DOHH2 (cell line): ENCODE measurements around the gene GTF2A1L.

ENCODE experiments used
- H3F3A ChIP-seq: fragments of 200-600 bp; sonication (generic), shearing (Covaris generic); 2 replicates; pipeline ENCODE4 v1.6.0; 2016; ENCODE audit warnings: antibody characterized with exemption, mild to moderate bottlenecking; ENCODE audit not compliant: control insufficient read depth, insufficient read depth
- H3K27ac ChIP-seq: fragments of 200-600 bp; sonication (generic); 2 replicates; pipeline ENCODE4 v1.5.1; 2014; ENCODE audit warnings: low read depth, mild to moderate bottlenecking, low read length, moderate library complexity
- H3K27me3 ChIP-seq: fragments of 200-600 bp; sonication (generic); 2 replicates; pipeline ENCODE4 v1.6.1; 2014; ENCODE audit warnings: mild to moderate bottlenecking, low read length, mixed read lengths; ENCODE audit not compliant: control insufficient read depth
- H3K36me3 ChIP-seq: fragments of 200-600 bp; sonication (generic); 2 replicates; pipeline ENCODE4 v1.6.1; 2014; ENCODE audit warnings: mild to moderate bottlenecking, low read length, moderate library complexity, mixed read lengths; ENCODE audit not compliant: control insufficient read depth
- H3K4me1 ChIP-seq: fragments of 200-600 bp; sonication (generic); 2 replicates; pipeline ENCODE4 v1.6.1; 2014; ENCODE audit warnings: mild to moderate bottlenecking, low read length, mixed read lengths; ENCODE audit not compliant: control insufficient read depth
- H3K4me2 ChIP-seq: fragments of 200-600 bp; sonication (generic); 2 replicates; pipeline ENCODE4 v1.6.0; 2014; ENCODE audit warnings: mild to moderate bottlenecking, low read length, moderate library complexity
- H3K4me3 ChIP-seq: fragments of 200-600 bp; sonication (generic); 2 replicates; pipeline ENCODE4 v1.5.1; 2014; ENCODE audit warnings: mild to moderate bottlenecking, low read length, mixed read lengths
- H3K79me2 ChIP-seq: fragments of 200-600 bp; sonication (generic); 2 replicates; pipeline ENCODE4 v1.6.1; 2014; ENCODE audit warnings: mild to moderate bottlenecking, low read length, mixed read lengths; ENCODE audit not compliant: control insufficient read depth
- H3K9me2 ChIP-seq: fragments of 200-600 bp; sonication (generic); replicated peaks from 2 replicates; pipeline ENCODE4 v1.6.1; 2014; ENCODE audit warnings: mild to moderate bottlenecking, low read length, mixed read lengths; ENCODE audit not compliant: control insufficient read depth
- H3K9me3 ChIP-seq: fragments of 200-600 bp; sonication (generic); 2 replicates; pipeline ENCODE4 v1.6.1; 2014; ENCODE audit warnings: antibody characterized with exemption, low read length, mixed read lengths; ENCODE audit not compliant: control insufficient read depth, insufficient read depth
- H4K20me1 ChIP-seq: fragments of 200-600 bp; sonication (generic); 2 replicates; pipeline ENCODE4 v1.6.0; 2014; ENCODE audit warnings: low read depth, mild to moderate bottlenecking, antibody characterized with exemption, low read length, moderate library complexity; ENCODE audit not compliant: control insufficient read depth, insufficient read depth
- EZH2phosphoT487 ChIP-seq: fragments of 200-600 bp; sonication (generic); IDR thresholded peaks from 2 replicates; pipeline ENCODE4 v1.6.1; 2017; ENCODE audit warnings: borderline replicate concordance, mild to moderate bottlenecking, antibody characterized with exemption, low read length, moderate library complexity, mixed read lengths
- TF ChIP-seq, protein P1 (sequence below): fragments of 200-600 bp; sonication (generic); IDR thresholded peaks from one replicate; pipeline ENCODE4 v1.5.1; 2014; ENCODE audit warnings: antibody characterized with exemption, mild to moderate bottlenecking, low read depth, low read length; ENCODE audit not compliant: poor library complexity, severe bottlenecking

The GTF2A1L gene

DNA sequence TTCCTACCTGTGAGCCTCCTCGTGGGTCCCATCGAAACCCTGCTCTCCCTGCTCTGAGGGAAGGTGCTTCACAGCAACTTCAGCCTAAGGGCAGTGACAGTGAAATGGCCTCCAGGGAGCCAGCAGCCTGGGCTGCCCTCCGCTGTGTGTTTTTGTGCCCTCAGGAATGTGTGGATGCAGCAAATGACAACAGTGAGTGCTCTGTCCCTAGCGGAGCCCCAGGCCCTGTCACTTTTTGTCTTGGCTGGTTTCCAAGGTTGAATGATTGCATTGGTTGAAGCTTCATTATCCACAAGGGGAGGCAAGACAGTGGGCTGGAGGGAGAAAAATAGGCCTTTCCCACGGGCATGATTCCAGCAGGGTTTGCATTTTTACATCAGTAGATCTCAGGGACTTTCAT, 44.8 kb upstream of the GTF2A1L start:
- Histone ChIP-seq H3K4me3 (no peak overlapping the region), H3K4me2 (no peak overlapping the region), H3K27me3 (no peaks in the 10 kb centered on the region), H3K4me1 (no peaks in the 10 kb centered on the region), H3K9me3 (no peaks in the 10 kb centered on the region), H3K27ac (no peak overlapping the region), H3K9me2 (no peaks in the 10 kb centered on the region), H3F3A (no peaks in the 10 kb centered on the region), H3K79me2 (no peaks in the 10 kb centered on the region), H3K36me3 (no peaks in the 10 kb centered on the region), H4K20me1 (no peaks in the 10 kb centered on the region)
- no peak for TF ChIP-seq EZH2phosphoT487
- TF ChIP-seq, protein P1, sequence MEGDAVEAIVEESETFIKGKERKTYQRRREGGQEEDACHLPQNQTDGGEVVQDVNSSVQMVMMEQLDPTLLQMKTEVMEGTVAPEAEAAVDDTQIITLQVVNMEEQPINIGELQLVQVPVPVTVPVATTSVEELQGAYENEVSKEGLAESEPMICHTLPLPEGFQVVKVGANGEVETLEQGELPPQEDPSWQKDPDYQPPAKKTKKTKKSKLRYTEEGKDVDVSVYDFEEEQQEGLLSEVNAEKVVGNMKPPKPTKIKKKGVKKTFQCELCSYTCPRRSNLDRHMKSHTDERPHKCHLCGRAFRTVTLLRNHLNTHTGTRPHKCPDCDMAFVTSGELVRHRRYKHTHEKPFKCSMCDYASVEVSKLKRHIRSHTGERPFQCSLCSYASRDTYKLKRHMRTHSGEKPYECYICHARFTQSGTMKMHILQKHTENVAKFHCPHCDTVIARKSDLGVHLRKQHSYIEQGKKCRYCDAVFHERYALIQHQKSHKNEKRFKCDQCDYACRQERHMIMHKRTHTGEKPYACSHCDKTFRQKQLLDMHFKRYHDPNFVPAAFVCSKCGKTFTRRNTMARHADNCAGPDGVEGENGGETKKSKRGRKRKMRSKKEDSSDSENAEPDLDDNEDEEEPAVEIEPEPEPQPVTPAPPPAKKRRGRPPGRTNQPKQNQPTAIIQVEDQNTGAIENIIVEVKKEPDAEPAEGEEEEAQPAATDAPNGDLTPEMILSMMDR, result no peak

DNA sequence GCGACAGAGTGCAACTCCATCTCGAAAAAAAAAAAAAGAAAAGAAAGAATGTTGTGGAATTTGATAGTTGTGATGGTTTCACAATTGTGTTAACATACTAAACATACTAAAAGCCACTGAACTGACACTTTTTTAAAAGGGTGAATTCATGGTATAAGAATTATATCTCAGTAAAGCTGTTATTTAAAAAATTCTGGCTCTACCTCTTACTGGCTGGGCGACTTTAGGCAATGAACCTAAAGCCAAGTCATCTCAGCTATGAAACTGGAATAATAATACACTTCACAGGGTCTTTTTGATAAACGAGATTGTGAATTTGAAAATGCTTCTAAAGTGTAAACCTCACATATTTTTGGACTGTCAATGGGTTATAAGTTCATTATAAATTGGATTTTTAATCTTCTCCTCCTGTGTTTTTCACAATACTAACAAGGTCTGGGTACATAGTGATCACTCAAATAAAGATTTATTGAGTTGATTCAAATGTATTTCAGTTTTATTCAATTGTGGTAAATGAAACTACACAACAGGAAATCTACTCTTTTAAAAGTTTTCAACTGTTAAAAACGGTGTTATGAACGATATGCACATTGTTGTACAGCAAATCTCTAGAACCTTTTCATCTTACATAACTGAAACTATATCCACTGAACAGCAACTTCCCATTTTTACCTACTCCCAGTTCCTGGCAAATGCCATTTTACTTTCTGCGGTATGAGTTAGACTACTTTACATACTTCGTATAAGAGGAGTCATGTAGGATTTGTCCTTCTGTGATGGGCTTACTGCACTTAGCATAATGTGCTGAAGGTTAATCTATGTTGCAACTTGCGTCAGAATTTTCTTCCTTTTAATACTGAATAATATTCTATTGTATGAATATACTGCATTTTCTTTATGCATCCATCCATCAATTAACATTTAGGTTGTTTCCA, 43.0 kb upstream of the GTF2A1L start:
- no peak overlapping the region for H3K4me3 ChIP-seq
- no peaks in the 10 kb centered on the region for H3K9me2 ChIP-seq
- no peak overlapping the region for H3K4me2 ChIP-seq
- no peaks in the 10 kb centered on the region for H4K20me1 ChIP-seq
- H3F3A ChIP-seq, result no peaks in the 10 kb centered on the region
- H3K4me1 ChIP-seq, result no peaks in the 10 kb centered on the region
- H3K36me3 ChIP-seq, result no peaks in the 10 kb centered on the region
- no peak for TF ChIP-seq EZH2phosphoT487
- TF ChIP-seq, protein P1, result no peak
- no peaks in the 10 kb centered on the region for H3K9me3 ChIP-seq
- H3K27me3 ChIP-seq, result no peaks in the 10 kb centered on the region
- no peaks in the 10 kb centered on the region for H3K79me2 ChIP-seq
- H3K27ac ChIP-seq, result no peak overlapping the region

DNA sequence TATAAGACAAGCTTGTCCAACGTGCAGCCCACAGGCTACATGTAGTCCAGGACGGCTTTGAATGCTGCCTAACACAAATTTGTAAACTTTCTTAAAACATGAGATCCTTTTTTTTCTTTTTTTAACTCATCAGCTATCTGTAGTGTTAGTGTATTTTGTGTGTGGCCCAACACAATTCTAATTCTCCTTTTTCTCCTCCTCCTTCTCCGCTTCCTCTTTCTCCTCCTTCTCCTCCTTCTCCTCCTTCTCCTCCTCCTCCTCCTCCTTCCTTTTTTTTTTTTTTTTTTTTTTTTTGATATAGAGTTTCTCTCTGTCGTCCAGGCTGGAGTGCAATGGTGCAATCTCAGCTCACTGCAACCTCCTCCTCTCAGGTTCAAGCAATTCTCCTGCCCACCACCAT, 39.3 kb upstream of the GTF2A1L start:
- TF ChIP-seq, protein P1, result no peak
- TF ChIP-seq EZH2phosphoT487, result no peak
- H4K20me1 ChIP-seq, result no peaks in the 10 kb centered on the region

More for the DNA sequence above, 39.3 kb upstream of the GTF2A1L start:
- H3F3A ChIP-seq, result no peaks in the 10 kb centered on the region
- H3K9me3 ChIP-seq, result no peaks in the 10 kb centered on the region
- no peaks in the 10 kb centered on the region for H3K4me1 ChIP-seq
- no peaks in the 10 kb centered on the region for H3K79me2 ChIP-seq
- no peak overlapping the region for H3K27ac ChIP-seq
- no peaks in the 10 kb centered on the region for H3K9me2 ChIP-seq
- H3K4me2 ChIP-seq, result no peak overlapping the region
- H3K27me3 ChIP-seq, result no peaks in the 10 kb centered on the region; the same call in 1 of the 2 replicates
- H3K4me3 ChIP-seq, result no peak overlapping the region
- no peaks in the 10 kb centered on the region for H3K36me3 ChIP-seq
